ENCODE measurements around the gene POPDC2. TPM values are rescaled to one million over a fixed set of nuclear protein-coding genes. Genes with fewer than 3 reads are reported as not detected.

Gene POPDC2
- total and polyA plus RNA-seq, 10 of the 15 experiments (the other 5 are each of a cell fraction or from before 2014, with no cell fraction given) = 1.8 to 12.7 (median 3.5) TPM

DNA sequence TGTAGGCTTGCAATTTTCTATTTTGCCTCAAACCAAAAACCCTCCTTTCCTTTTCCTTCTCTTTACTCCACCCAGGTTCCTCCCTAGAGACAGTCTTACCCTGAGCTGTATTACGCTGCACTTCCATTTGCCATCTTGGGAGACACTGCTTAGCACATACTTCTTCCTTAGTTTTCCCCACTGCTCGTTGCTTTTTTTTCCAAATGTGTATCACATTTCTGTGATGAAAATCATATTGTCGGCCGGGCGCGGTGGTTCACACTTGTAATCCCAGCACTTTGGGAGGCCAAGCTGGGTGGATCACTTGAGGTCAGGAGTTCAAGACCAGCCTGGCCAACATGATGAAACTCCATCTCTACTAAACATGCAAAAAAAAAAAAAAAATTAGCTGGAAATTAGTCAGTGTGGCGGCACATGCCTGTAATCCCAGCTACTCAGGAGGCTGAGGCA lies 29.5 kb downstream of the POPDC2 start:
- CTCF ChIA-PET = interaction anchor here (1.1 to 2.5 kb wide), 3 partner anchors 30 to 80 kb away, joined by 4 to 16 read pairs (median 5); no protein-coding TSS in a partner anchor

More for the DNA sequence above, 29.5 kb downstream of the POPDC2 start:
- Histone ChIP-seq H3K4me1 (ENCODE audit: control insufficient read depth, insufficient read depth, low read length) (peaks cover 39% of the 10 kb centered on the region), H3K9ac (ENCODE audit: control insufficient read depth, insufficient read depth, low read length) (no peak overlapping the region), H3K9me3 (replicated peaks; ENCODE audit: control insufficient read depth, insufficient read depth, low read length) (no peaks in the 10 kb centered on the region), H3K4me2 (ENCODE audit: control insufficient read depth, insufficient read depth) (no peak overlapping the region), H2AFZ (ENCODE audit: control insufficient read depth, low read depth, low read length) (peak overlapping the region; percentile 28; the same call in 1 of the 2 replicates), H3K36me3 (ENCODE audit: control insufficient read depth in 2 of 2, insufficient read depth in 2 of 2, low read length in 1 of 2) (no peaks in the 10 kb centered on the region; a peak in 1 of 4 replicates), H3K27ac (ENCODE audit: control insufficient read depth, insufficient read depth) (no peak overlapping the region), H3K4me3 (no peak overlapping the region), H3K79me2 (ENCODE audit: control insufficient read depth, insufficient read depth, low read length) (no peaks in the 10 kb centered on the region), H3K27me3 (replicated peaks in 1 of 2; ENCODE audit: control insufficient read depth in 2 of 2, insufficient read depth in 2 of 2, low read length in 1 of 2) (no peaks in the 10 kb centered on the region), H4K20me1 (ENCODE audit: control insufficient read depth, insufficient read depth) (no peaks in the 10 kb centered on the region)
- TF ChIP-seq, protein P1, sequence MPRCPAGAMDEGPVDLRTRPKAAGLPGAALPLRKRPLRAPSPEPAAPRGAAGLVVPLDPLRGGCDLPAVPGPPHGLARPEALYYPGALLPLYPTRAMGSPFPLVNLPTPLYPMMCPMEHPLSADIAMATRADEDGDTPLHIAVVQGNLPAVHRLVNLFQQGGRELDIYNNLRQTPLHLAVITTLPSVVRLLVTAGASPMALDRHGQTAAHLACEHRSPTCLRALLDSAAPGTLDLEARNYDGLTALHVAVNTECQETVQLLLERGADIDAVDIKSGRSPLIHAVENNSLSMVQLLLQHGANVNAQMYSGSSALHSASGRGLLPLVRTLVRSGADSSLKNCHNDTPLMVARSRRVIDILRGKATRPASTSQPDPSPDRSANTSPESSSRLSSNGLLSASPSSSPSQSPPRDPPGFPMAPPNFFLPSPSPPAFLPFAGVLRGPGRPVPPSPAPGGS (IDR thresholded peaks at IDR 0.05; ENCODE audit: borderline replicate concordance, insufficient read depth, low read depth, low read length, poor library complexity, severe bottlenecking) = no peak
- 0 out of 2 replicates have a peak, but pooled peaks have one; percentile 20 for TF ChIP-seq MLLT1 (IDR thresholded peaks at IDR 0.05)
- SMC1A ChIA-PET (ENCODE audit: uncharacterized antibody, unreplicated experiment) = interaction anchor here (0.6 to 9.4 kb wide), 5 partner anchors 29 to 111 kb away, joined by 3 to 128 read pairs (median 3); partner anchors contain the start of gene COX17
- ATAC-seq (no peak), DNase-seq (ENCODE audit: low read depth, low spot score) (no peak), FAIRE-seq (no peak)
- POLR2A ChIA-PET = interaction anchor here (1.3 to 6.1 kb wide), 2 partner anchors 31 to 77 kb away, joined by 3 to 103 read pairs; partner anchors contain the start of gene PLA1A
- WGBS (ENCODE audit: insufficient coverage, insufficient replicate concordance, low lambda C conversion rate, missing lambda C conversion rate) = 85% methylated on average over 7 of the region's 7 CpGs
- intact Hi-C loops (cut with micrococcal nuclease; ENCODE audit: unreplicated experiment) (no loop called here), in situ Hi-C loops (cut with MboI) (no loop called here)
- RAD21 ChIA-PET (ENCODE audit: unreplicated experiment) = interaction anchor here (0.6 to 7.8 kb wide), 5 partner anchors 26 to 466 kb away, joined by 3 to 103 read pairs (median 4); partner anchors contain the start of gene CD80
- no TSS peak for BruUV-seq (replicated peaks)
